CMK (cell line): Measurements from ENCODE around the gene CDH4.

Source experiments
- DNase-seq: peaks from one replicate; pipeline ENCODE4 v3.0.0-alpha.2; 2010; ENCODE audit warnings: low read depth

Gene CDH4

GRCh38 chr20:61673152-61673847 is 421.2 kb downstream of the CDH4 start:
- no peak for DNase-seq

- DNase-seq, result no peak
These were observed 422.1 kb downstream of the CDH4 start for GRCh38 chr20:61674121-61674520.

- DNase-seq, result no peak
These were observed 422.6 kb downstream of the CDH4 start for GRCh38 chr20:61674688-61675087.

- DNase-seq, result no peak
These were observed 425.9 kb downstream of the CDH4 start for GRCh38 chr20:61677928-61678327.

GRCh38 chr20:61678437-61678836 is 426.4 kb downstream of the CDH4 start:
- DNase-seq, result no peak

GRCh38 chr20:61679473-61679872 is 427.4 kb downstream of the CDH4 start:
- DNase-seq, result no peak

- no peak for DNase-seq
These were observed 428.0 kb downstream of the CDH4 start for GRCh38 chr20:61680096-61680495.

GRCh38 chr20:61682114-61682995 is 430.3 kb downstream of the CDH4 start:
- DNase-seq, result no peak

GRCh38 chr20:61682996-61683681 is 431.1 kb downstream of the CDH4 start:
- DNase-seq, result no peak

GRCh38 chr20:61683721-61684120 is 431.7 kb downstream of the CDH4 start:
- no peak for DNase-seq

- DNase-seq, result no peak
These were observed 432.1 kb downstream of the CDH4 start for GRCh38 chr20:61684136-61684535.

- no peak for DNase-seq
These were observed 432.6 kb downstream of the CDH4 start for GRCh38 chr20:61684583-61685235.

GRCh38 chr20:61685462-61685861 is 433.4 kb downstream of the CDH4 start:
- no peak for DNase-seq

GRCh38 chr20:61686051-61686936 is 434.2 kb downstream of the CDH4 start:
- DNase-seq, result no peak

- no peak for DNase-seq
These were observed 436.4 kb downstream of the CDH4 start for GRCh38 chr20:61688411-61688810.

- DNase-seq, result no peak
These were observed 438.1 kb downstream of the CDH4 start for GRCh38 chr20:61690150-61690549.

- DNase-seq, result no peak
These were observed 439.2 kb downstream of the CDH4 start for GRCh38 chr20:61690993-61691838.

- DNase-seq, result no peak
These were observed 439.9 kb downstream of the CDH4 start for GRCh38 chr20:61691978-61692377.

GRCh38 chr20:61692479-61692878 is 440.4 kb downstream of the CDH4 start:
- no peak for DNase-seq

GRCh38 chr20:61693055-61693600 is 441.1 kb downstream of the CDH4 start:
- no peak for DNase-seq
